HepG2 (cell line): Measurements from ENCODE around the gene SRSF1. TPM values are rescaled to one million over a fixed set of nuclear protein-coding genes. Genes with fewer than 3 reads are reported as not detected.

ENCODE experiments used
- DNMT1 ChIP-seq: sonication (generic); formaldehyde crosslinking; IDR thresholded peaks from 2 replicates; pipeline ENCODE4 v1.5.1; 2020; ENCODE audit warnings: mild to moderate bottlenecking, missing genetic modification reagents
- DR1 ChIP-seq: sonication (generic); formaldehyde crosslinking; IDR thresholded peaks from 2 replicates; pipeline ENCODE4 v1.8.0; 2021; ENCODE audit warnings: mild to moderate bottlenecking, missing genetic modification reagents, inconsistent platforms
- HMGA1 ChIP-seq: sonication (generic); formaldehyde crosslinking; conservative IDR thresholded peaks from 2 replicates; pipeline ENCODE4 v1.4.0; 2020; ENCODE audit warnings: missing genetic modification reagents
- NBN ChIP-seq: fragments of 450-650 bp; conservative IDR thresholded peaks from 2 replicates; pipeline ENCODE4 v1.6.1; 2017
- NCOA2 ChIP-seq: sonication (generic); formaldehyde crosslinking; IDR thresholded peaks from 2 replicates; pipeline ENCODE4 v1.8.0; 2022; ENCODE audit warnings: inconsistent platforms
- SSRP1 ChIP-seq: IDR thresholded peaks from 2 replicates; pipeline ENCODE4 v1.6.1; 2016; ENCODE audit warnings: control low read depth
- ZMAT3 ChIP-seq: sonication (generic); formaldehyde crosslinking; conservative IDR thresholded peaks from 2 replicates; pipeline ENCODE4 v1.7.0; 2021; ENCODE audit warnings: missing genetic modification reagents
- ZNF724P ChIP-seq: sonication (generic); formaldehyde crosslinking; IDR thresholded peaks from 2 replicates; pipeline ENCODE4 v1.8.0; 2022; ENCODE audit warnings: missing genetic modification reagents, borderline replicate concordance
- ZSCAN31 ChIP-seq: sonication (generic); formaldehyde crosslinking; IDR thresholded peaks from 2 replicates; pipeline ENCODE4 v1.5.0; 2020; ENCODE audit warnings: low read depth, mild to moderate bottlenecking, missing genetic modification reagents
- polyA plus RNA-seq, 8 experiments: library from polyadenylated mRNA; depleted of rRNA in 3 of 8; stranded (reverse) in 7 of 8; unstranded in 1 of 8; fragments of >200 nt; fragmentation: Illumina TruSeq in 4 of 8; extraction: Trizol in 4 of 8; gene quantifications; 2 replicates each; pipeline versions ENCODE4 v1.2.1 to v1.2.3, GENCODE V29; 2011 to 2016; ENCODE audit warnings: low read depth in 4 of 8, missing spikeins in 1 of 8, mixed read lengths in 1 of 8; ENCODE audit not compliant: insufficient read depth in 1 of 8
- total RNA-seq, 5 experiments: library from RNA; depleted of rRNA; stranded (reverse); fragments of >200 nt; fragmentation: Illumina TruSeq; extraction: Trizol; gene quantifications; 2 replicates each; pipeline ENCODE4 v1.2.3, GENCODE V29; 2016; ENCODE audit warnings: low read depth in 1 of 5
- TF ChIP-seq, protein P1 (sequence below), 2 experiments: sonication (generic) in 1 of 2; formaldehyde crosslinking in 1 of 2; IDR thresholded peaks; 2 replicates each; pipeline versions ENCODE4 v1.6.1 to v1.9.0; 2014 to 2022; ENCODE audit warnings: antibody characterized with exemption in 1 of 2, borderline replicate concordance in 1 of 2, inconsistent platforms in 1 of 2, low read depth in 1 of 2, missing genetic modification reagents in 1 of 2
- TF ChIP-seq, protein P2 (sequence below), 2 experiments: fragments of 450-650 bp in 1 of 2; sonication (generic) in 1 of 2; formaldehyde crosslinking; IDR thresholded peaks; 2 replicates each; pipeline versions ENCODE4 v1.5.0 to v1.8.0; 2020 to 2022; ENCODE audit warnings: mild to moderate bottlenecking in 1 of 2, missing genetic modification reagents in 1 of 2
- TF ChIP-seq, protein P3 (sequence below): sonication (generic); formaldehyde crosslinking; IDR thresholded peaks from 2 replicates; pipeline ENCODE4 v1.5.0; 2020; ENCODE audit warnings: mild to moderate bottlenecking, missing genetic modification reagents, moderate library complexity
- TF ChIP-seq, protein P4 (sequence below): sonication (generic); formaldehyde crosslinking; IDR thresholded peaks from 2 replicates; pipeline ENCODE4 v1.4.0; 2020; ENCODE audit warnings: missing genetic modification reagents
- TF ChIP-seq, protein P5 (sequence below): sonication (generic); formaldehyde crosslinking; IDR thresholded peaks from 2 replicates; pipeline ENCODE4 v1.4.0; 2020; ENCODE audit warnings: missing genetic modification reagents, borderline replicate concordance

SRSF1 gene
- total and polyA plus RNA-seq, 2 of the 13 experiments (the other 11 are each of a cell fraction or from before 2014, with no cell fraction given), result 142 to 445 TPM

DNA sequence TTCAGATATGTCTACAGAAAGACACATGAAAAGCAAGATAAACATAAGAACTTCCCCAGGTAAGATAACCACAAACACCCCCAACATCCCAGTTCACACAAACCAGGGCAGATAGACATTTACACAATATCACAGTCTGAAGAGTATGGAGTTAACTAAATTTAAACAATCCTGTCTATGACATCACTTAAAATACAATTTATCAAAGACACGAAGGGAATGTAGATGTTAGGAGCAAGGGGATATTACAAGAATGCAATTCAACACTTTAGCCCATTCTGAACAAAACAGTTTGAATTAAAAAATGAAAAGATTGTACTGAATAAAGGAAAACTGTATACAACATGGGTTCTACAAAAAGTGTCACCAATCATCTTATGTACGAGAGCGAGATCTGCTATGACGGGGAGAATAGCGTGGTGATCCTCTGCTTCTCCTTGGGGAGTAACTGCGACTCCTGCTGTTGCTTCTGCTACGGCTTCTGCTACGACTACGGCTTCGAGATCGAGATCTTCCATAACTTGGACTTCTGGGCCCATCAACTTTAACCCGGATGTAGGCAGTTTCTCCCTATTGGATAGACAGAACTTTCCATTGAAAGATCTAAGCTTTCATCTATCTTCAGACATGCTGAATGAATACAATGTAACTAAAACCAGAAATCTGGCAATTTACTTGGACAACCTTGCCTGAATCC is 1.9 kb downstream of the SRSF1 start (continued):
- TF ChIP-seq, protein P1, sequence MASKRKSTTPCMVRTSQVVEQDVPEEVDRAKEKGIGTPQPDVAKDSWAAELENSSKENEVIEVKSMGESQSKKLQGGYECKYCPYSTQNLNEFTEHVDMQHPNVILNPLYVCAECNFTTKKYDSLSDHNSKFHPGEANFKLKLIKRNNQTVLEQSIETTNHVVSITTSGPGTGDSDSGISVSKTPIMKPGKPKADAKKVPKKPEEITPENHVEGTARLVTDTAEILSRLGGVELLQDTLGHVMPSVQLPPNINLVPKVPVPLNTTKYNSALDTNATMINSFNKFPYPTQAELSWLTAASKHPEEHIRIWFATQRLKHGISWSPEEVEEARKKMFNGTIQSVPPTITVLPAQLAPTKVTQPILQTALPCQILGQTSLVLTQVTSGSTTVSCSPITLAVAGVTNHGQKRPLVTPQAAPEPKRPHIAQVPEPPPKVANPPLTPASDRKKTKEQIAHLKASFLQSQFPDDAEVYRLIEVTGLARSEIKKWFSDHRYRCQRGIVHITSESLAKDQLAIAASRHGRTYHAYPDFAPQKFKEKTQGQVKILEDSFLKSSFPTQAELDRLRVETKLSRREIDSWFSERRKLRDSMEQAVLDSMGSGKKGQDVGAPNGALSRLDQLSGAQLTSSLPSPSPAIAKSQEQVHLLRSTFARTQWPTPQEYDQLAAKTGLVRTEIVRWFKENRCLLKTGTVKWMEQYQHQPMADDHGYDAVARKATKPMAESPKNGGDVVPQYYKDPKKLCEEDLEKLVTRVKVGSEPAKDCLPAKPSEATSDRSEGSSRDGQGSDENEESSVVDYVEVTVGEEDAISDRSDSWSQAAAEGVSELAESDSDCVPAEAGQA (IDR thresholded peaks at IDR 0.05; ENCODE audit: low read depth), result no peak
- TF ChIP-seq, protein P1 (CRISPR knock-in tag; IDR thresholded peaks at IDR 0.05; ENCODE audit: borderline replicate concordance), result no peak
- TF ChIP-seq DNMT1, result no peak
- no peak for TF ChIP-seq NCOA2 (CRISPR knock-in tag)
- TF ChIP-seq, protein P2, sequence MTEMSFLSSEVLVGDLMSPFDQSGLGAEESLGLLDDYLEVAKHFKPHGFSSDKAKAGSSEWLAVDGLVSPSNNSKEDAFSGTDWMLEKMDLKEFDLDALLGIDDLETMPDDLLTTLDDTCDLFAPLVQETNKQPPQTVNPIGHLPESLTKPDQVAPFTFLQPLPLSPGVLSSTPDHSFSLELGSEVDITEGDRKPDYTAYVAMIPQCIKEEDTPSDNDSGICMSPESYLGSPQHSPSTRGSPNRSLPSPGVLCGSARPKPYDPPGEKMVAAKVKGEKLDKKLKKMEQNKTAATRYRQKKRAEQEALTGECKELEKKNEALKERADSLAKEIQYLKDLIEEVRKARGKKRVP (CRISPR knock-in tag; IDR thresholded peaks at IDR 0.05), result no peak
- TF ChIP-seq ZSCAN31 (CRISPR knock-in tag), result no peak
- TF ChIP-seq ZMAT3, result no peak
- TF ChIP-seq, protein P3, sequence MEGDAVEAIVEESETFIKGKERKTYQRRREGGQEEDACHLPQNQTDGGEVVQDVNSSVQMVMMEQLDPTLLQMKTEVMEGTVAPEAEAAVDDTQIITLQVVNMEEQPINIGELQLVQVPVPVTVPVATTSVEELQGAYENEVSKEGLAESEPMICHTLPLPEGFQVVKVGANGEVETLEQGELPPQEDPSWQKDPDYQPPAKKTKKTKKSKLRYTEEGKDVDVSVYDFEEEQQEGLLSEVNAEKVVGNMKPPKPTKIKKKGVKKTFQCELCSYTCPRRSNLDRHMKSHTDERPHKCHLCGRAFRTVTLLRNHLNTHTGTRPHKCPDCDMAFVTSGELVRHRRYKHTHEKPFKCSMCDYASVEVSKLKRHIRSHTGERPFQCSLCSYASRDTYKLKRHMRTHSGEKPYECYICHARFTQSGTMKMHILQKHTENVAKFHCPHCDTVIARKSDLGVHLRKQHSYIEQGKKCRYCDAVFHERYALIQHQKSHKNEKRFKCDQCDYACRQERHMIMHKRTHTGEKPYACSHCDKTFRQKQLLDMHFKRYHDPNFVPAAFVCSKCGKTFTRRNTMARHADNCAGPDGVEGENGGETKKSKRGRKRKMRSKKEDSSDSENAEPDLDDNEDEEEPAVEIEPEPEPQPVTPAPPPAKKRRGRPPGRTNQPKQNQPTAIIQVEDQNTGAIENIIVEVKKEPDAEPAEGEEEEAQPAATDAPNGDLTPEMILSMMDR (CRISPR knock-in tag), result 0 out of 2 replicates have a peak, but pooled peaks have one; percentile 10
- no peak for TF ChIP-seq ZNF724P (CRISPR knock-in tag)
- TF ChIP-seq HMGA1 (CRISPR knock-in tag), result no peak
- TF ChIP-seq, protein P4, sequence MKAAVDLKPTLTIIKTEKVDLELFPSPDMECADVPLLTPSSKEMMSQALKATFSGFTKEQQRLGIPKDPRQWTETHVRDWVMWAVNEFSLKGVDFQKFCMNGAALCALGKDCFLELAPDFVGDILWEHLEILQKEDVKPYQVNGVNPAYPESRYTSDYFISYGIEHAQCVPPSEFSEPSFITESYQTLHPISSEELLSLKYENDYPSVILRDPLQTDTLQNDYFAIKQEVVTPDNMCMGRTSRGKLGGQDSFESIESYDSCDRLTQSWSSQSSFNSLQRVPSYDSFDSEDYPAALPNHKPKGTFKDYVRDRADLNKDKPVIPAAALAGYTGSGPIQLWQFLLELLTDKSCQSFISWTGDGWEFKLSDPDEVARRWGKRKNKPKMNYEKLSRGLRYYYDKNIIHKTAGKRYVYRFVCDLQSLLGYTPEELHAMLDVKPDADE (CRISPR knock-in tag), result no peak
- TF ChIP-seq SSRP1, result peak; percentile 48; the same call in 1 of the 2 replicates
- TF ChIP-seq, protein P5, sequence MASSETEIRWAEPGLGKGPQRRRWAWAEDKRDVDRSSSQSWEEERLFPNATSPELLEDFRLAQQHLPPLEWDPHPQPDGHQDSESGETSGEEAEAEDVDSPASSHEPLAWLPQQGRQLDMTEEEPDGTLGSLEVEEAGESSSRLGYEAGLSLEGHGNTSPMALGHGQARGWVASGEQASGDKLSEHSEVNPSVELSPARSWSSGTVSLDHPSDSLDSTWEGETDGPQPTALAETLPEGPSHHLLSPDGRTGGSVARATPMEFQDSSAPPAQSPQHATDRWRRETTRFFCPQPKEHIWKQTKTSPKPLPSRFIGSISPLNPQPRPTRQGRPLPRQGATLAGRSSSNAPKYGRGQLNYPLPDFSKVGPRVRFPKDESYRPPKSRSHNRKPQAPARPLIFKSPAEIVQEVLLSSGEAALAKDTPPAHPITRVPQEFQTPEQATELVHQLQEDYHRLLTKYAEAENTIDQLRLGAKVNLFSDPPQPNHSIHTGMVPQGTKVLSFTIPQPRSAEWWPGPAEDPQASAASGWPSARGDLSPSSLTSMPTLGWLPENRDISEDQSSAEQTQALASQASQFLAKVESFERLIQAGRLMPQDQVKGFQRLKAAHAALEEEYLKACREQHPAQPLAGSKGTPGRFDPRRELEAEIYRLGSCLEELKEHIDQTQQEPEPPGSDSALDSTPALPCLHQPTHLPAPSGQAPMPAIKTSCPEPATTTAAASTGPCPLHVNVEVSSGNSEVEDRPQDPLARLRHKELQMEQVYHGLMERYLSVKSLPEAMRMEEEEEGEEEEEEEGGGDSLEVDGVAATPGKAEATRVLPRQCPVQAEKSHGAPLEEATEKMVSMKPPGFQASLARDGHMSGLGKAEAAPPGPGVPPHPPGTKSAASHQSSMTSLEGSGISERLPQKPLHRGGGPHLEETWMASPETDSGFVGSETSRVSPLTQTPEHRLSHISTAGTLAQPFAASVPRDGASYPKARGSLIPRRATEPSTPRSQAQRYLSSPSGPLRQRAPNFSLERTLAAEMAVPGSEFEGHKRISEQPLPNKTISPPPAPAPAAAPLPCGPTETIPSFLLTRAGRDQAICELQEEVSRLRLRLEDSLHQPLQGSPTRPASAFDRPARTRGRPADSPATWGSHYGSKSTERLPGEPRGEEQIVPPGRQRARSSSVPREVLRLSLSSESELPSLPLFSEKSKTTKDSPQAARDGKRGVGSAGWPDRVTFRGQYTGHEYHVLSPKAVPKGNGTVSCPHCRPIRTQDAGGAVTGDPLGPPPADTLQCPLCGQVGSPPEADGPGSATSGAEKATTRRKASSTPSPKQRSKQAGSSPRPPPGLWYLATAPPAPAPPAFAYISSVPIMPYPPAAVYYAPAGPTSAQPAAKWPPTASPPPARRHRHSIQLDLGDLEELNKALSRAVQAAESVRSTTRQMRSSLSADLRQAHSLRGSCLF, result no peak
- TF ChIP-seq DR1 (CRISPR knock-in tag), result no peak
- no peak for TF ChIP-seq NBN
